ENCODE measurements around the gene SAMHD1.
A peak's percentile ranks its signal among the peaks of the same experiment; 100 is the strongest.
"Not testable (repeated sequence)": the region's sequence is repeated elsewhere in the genome, so short reads cannot be mapped to it uniquely, and the experiment has no call there.

SAMHD1 gene

DNA sequence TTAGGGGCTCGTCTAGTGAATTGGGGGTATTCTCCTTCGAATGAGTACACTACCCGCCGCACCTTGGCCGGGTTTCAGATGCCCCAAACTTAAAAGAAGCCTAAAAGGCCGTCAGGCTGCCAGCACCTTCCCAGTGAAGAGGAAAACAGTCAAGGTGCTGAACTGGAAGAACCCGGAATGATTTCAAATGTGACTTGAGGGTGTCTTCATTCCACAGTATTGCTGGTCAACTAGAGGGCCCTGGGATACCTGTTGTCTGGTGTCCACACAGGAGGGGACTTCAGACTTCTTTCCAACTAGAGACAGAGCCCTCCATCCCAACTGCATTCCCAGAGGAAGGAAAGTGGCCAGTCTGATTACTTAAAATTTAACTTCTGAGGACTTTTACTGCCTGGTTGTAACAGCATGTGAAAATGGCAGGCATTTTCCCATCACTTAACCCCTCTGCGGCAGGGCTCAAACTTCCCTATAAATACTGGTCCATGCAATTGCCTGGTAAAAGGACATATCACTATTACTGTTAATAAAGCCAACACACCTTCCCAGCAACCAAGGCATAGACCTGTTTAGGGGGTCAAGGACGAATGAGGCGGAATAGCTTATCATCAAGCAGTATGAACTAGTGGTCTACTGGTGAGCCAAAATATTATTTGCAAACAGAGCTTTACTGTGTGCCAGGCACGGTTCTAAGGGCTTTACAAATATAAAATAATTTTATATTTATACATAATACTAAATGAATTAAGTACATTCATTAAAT lies 651 bp upstream of the SAMHD1 start:
- H3K36me3 ChIP-seq (ENCODE audit: insufficient read depth, low read length) = no peaks in the 10 kb centered on the region
- no peaks in the 10 kb centered on the region for H3K9me3 ChIP-seq (ENCODE audit: low read length)
- peak overlapping the region; percentile 42 to 98 for H3K4me3 ChIP-seq (ENCODE audit: low read depth in 1 of 2, low read length in 2 of 2)
- H3K27me3 ChIP-seq (ENCODE audit: control insufficient read depth in 1 of 2, insufficient read depth in 2 of 2, low read length in 2 of 2) = no peaks in the 10 kb centered on the region
- H3K9ac ChIP-seq (ENCODE audit: low read length) = peak overlapping the region; percentile 53
- peak overlapping the region; percentile 69 for H3K27ac ChIP-seq (ENCODE audit: low read depth, low read length)
- H3K4me1 ChIP-seq (ENCODE audit: insufficient read depth, low read length) = peaks cover 12% of the 10 kb centered on the region

DNA sequence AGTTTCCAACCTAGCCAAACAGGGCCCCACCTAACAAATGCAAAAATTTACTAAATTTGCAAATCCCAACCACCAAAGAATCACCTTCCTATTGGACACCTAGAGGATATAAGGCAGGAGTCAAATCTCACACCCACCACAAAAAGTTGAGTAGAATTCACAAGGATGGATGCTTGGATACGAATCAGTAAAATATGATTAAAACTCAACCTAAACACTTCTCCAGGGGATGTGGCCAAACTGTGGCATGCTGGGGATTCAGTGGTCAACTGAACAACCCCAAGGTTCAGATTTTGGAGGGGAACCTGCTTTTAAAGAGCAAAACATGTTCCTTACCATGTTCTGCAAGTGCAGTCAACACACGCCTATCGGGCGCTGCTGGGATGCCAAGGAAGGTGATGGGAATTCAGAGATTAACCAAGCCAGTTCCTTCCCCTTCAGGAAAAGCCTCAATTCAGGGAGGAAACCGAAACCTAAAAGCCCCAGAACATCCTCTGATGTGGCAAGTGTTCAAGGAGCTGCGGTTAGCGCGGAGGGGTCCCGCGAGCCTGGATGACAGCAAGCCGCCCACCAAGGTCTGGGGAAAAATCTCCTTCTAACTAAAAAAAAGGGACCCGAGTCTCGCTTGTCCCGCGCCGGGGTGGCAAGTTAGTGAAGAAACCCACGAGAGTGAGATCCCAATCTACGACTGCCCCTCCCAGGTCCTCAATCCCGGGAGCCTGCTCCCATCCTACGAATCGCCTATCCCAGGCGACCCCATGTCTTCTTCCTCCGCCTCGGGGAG lies 902 bp downstream of the SAMHD1 start:
- Histone ChIP-seq H3K36me3 (ENCODE audit: insufficient read depth, low read length) (no peaks in the 10 kb centered on the region), H3K27me3 (ENCODE audit: control insufficient read depth in 1 of 2, insufficient read depth in 2 of 2, low read length in 2 of 2) (no peaks in the 10 kb centered on the region), H3K4me1 (ENCODE audit: insufficient read depth, low read length) (peaks cover 16% of the 10 kb centered on the region), H3K4me3 (ENCODE audit: low read depth in 1 of 2, low read length in 2 of 2) (peak overlapping the region; percentile 78 to 98), H3K27ac (ENCODE audit: low read depth, low read length) (peak overlapping the region; percentile 69), H3K9me3 (ENCODE audit: low read length) (no peaks in the 10 kb centered on the region), H3K9ac (ENCODE audit: low read length) (peak overlapping the region; percentile 74)

GRCh38 chr20:36941401-36941835 lies 10.1 kb downstream of the SAMHD1 start:
- no peak overlapping the region for H3K4me3 ChIP-seq (ENCODE audit: low read depth in 1 of 2, low read length in 2 of 2)

GRCh38 chr20:36937402-36937770 lies 14.1 kb downstream of the SAMHD1 start:
- H3K4me1 ChIP-seq (ENCODE audit: insufficient read depth, low read length) = no peaks in the 10 kb centered on the region
- no peak overlapping the region for H3K9ac ChIP-seq (ENCODE audit: low read length)
- no peak overlapping the region for H3K27ac ChIP-seq (ENCODE audit: low read depth, low read length)

More at GRCh38 chr20:36941401-36941835, 10.1 kb downstream of the SAMHD1 start:
- H3K27ac ChIP-seq (ENCODE audit: low read depth, low read length) = peak overlapping the region; percentile 19
- peaks cover 19% of the 10 kb centered on the region for H3K4me1 ChIP-seq (ENCODE audit: insufficient read depth, low read length)
- H3K9me3 ChIP-seq (ENCODE audit: low read length) = no peaks in the 10 kb centered on the region
- peaks cover 20% of the 10 kb centered on the region for H3K36me3 ChIP-seq (ENCODE audit: insufficient read depth, low read length)
- no peaks in the 10 kb centered on the region for H3K27me3 ChIP-seq (ENCODE audit: control insufficient read depth in 1 of 2, insufficient read depth in 2 of 2, low read length in 2 of 2)
- H3K9ac ChIP-seq (ENCODE audit: low read length) = no peak overlapping the region

DNA sequence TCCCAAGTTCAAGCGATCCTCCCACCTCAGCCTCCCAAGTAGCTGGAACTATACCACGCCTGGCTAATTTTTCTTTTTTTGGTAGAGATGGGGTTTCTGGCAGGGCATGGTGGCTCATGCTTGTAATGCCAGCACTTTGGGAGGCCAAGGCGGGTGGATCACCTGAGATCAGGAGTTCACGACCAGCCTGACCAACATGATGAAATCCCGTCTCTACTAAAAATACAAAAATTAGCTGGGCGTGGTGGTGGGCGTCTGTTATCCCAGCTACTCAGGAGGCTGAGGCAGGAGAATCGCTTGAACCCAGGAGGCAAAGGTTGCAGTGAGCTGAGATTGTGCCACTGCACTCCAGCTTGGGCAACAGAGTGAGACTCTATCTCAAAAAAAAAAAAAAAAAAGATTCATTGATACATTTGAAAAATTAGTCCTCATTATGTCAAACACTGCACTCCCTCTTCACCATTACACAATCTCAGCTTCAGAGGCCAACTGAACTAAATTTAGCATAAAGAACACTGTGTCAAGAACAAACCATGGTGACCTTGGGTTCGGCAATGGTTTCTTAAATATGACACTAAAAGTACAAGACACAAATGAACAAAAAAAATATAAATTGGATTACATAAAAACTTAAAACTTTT lies 14.6 kb downstream of the SAMHD1 start:
- H3K27ac ChIP-seq (ENCODE audit: low read depth, low read length); H3K4me1 ChIP-seq (ENCODE audit: insufficient read depth, low read length); H3K4me3 ChIP-seq (ENCODE audit: low read depth in 1 of 2, low read length in 2 of 2); H3K27me3 ChIP-seq (ENCODE audit: control insufficient read depth in 1 of 2, insufficient read depth in 2 of 2, low read length in 2 of 2); H3K9me3 ChIP-seq (ENCODE audit: low read length); H3K9ac ChIP-seq (ENCODE audit: low read length): not testable (repeated sequence)
- H3K36me3 ChIP-seq (ENCODE audit: insufficient read depth, low read length) = peaks cover 23% of the 10 kb centered on the region

More at GRCh38 chr20:36937402-36937770, 14.1 kb downstream of the SAMHD1 start:
- no peaks in the 10 kb centered on the region for H3K9me3 ChIP-seq (ENCODE audit: low read length)
- no peaks in the 10 kb centered on the region for H3K27me3 ChIP-seq (ENCODE audit: control insufficient read depth in 1 of 2, insufficient read depth in 2 of 2, low read length in 2 of 2)
- H3K4me3 ChIP-seq (ENCODE audit: low read depth in 1 of 2, low read length in 2 of 2) = no peak overlapping the region
- H3K36me3 ChIP-seq (ENCODE audit: insufficient read depth, low read length) = peaks cover 23% of the 10 kb centered on the region

GRCh38 chr20:36936341-36936740 lies 15.2 kb downstream of the SAMHD1 start:
- no peak overlapping the region for H3K27ac ChIP-seq (ENCODE audit: low read depth, low read length)
- no peaks in the 10 kb centered on the region for H3K9me3 ChIP-seq (ENCODE audit: low read length)
- H3K4me1 ChIP-seq (ENCODE audit: insufficient read depth, low read length) = no peaks in the 10 kb centered on the region
- peaks cover 24% of the 10 kb centered on the region for H3K36me3 ChIP-seq (ENCODE audit: insufficient read depth, low read length)
- no peak overlapping the region for H3K9ac ChIP-seq (ENCODE audit: low read length)
- H3K4me3 ChIP-seq (ENCODE audit: low read depth in 1 of 2, low read length in 2 of 2) = no peak overlapping the region
- no peaks in the 10 kb centered on the region for H3K27me3 ChIP-seq (ENCODE audit: control insufficient read depth in 1 of 2, insufficient read depth in 2 of 2, low read length in 2 of 2)

GRCh38 chr20:36933571-36933970 lies 17.9 kb downstream of the SAMHD1 start:
- not testable (repeated sequence) for H3K27me3 ChIP-seq (ENCODE audit: control insufficient read depth in 1 of 2, insufficient read depth in 2 of 2, low read length in 2 of 2); H3K9ac ChIP-seq (ENCODE audit: low read length); H3K9me3 ChIP-seq (ENCODE audit: low read length); H3K4me3 ChIP-seq (ENCODE audit: low read depth in 1 of 2, low read length in 2 of 2); H3K27ac ChIP-seq (ENCODE audit: low read depth, low read length); H3K4me1 ChIP-seq (ENCODE audit: insufficient read depth, low read length)
- H3K36me3 ChIP-seq (ENCODE audit: insufficient read depth, low read length) = peaks cover 26% of the 10 kb centered on the region

DNA sequence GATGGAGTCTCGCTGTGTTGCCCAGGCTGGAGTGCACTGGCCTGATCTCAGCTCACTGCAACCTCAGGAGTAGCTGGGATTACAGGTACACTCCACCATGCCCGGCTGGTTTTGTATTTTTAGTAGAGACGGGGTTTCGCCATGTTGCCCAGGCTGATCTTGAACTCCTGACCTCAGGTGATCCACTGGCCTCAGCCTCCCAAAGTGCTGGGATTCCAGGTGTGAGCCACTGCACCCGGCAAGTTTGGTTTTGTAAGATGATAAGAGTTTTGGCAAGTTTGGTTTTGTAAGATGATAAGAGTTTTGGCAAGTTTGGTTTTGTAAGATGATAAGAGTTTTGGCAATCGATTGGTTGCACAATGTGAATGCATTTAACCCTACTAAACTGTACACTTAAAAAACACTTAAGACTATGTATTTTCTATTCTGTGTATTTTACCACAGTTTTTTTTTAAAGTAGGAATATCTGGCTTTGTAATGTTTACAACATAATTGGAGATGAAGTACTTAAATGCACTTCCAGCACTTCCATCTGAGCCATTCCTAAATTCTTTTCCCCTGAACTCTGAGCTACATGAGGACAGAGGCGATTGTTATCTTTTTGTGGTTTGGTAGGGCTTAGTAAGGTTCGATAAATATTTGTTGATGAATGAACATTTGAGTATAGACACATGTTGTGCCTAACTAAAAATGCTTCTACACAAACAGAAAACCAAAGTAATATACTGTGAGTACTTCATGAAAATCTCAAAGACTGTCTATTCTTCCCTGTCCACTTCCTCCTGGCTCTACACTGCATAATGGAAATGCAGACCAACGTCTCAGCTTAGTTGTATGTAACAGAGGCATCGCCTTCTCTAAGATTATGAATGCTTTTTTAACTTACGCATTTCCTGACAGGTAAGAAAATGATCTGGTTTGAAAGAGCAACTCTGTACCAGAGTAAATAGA lies 18.8 kb downstream of the SAMHD1 start:
- no peaks in the 10 kb centered on the region for H3K9me3 ChIP-seq (ENCODE audit: low read length)
- no peak overlapping the region for H3K9ac ChIP-seq (ENCODE audit: low read length)
- H3K4me3 ChIP-seq (ENCODE audit: low read depth in 1 of 2, low read length in 2 of 2) = no peak overlapping the region
- H3K36me3 ChIP-seq (ENCODE audit: insufficient read depth, low read length) = peaks cover 30% of the 10 kb centered on the region
- no peak overlapping the region for H3K27ac ChIP-seq (ENCODE audit: low read depth, low read length)
- no peaks in the 10 kb centered on the region for H3K27me3 ChIP-seq (ENCODE audit: control insufficient read depth in 1 of 2, insufficient read depth in 2 of 2, low read length in 2 of 2)
- H3K4me1 ChIP-seq (ENCODE audit: insufficient read depth, low read length) = no peaks in the 10 kb centered on the region

DNA sequence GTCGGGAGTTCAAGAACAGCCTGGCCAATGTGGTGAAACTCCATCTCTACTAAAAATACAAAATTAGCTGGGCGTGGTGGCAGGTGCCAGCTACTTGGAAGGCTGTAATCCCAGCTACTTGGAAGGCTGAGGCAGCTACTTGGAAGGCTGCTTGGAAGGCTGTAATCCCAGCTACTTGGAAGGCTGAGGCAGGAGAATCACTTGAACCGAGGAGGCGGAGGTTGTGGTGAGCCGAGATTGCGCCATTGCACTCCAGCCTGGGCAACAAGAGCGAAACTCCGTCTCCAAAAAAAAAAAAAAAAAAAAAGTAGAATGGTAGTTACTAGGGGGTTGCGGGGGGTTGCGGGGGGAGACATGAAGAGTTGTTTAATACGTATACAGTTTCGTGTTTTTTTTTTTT lies 19.4 kb downstream of the SAMHD1 start:
- not testable (repeated sequence) for H3K9me3 ChIP-seq (ENCODE audit: low read length); H3K9ac ChIP-seq (ENCODE audit: low read length); H3K4me3 ChIP-seq (ENCODE audit: low read depth in 1 of 2, low read length in 2 of 2); H3K4me1 ChIP-seq (ENCODE audit: insufficient read depth, low read length); H3K27ac ChIP-seq (ENCODE audit: low read depth, low read length); H3K27me3 ChIP-seq (ENCODE audit: control insufficient read depth in 1 of 2, insufficient read depth in 2 of 2, low read length in 2 of 2)
- peaks cover 29% of the 10 kb centered on the region for H3K36me3 ChIP-seq (ENCODE audit: insufficient read depth, low read length)

DNA sequence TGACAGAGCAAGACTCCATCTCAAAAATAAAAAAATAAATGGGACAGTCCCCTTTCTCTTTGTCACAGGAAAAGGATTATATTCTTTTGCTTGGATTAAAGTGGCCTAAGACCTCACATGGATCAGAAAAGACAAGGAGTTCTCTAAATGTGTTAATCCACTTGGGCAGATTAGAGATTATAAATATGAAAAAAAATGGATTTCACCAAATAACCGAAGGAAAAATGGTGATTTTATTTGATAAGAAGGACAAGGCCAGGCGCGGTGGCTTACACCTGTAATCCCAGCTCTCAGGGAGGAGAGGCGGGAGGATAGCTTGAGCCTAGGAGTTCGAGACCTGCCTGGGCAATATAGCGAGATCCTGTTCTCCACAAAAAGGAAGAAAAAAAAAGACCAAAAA lies 21.8 kb downstream of the SAMHD1 start:
- Histone ChIP-seq H3K27ac (ENCODE audit: low read depth, low read length) (no peak overlapping the region), H3K4me3 (ENCODE audit: low read depth in 1 of 2, low read length in 2 of 2) (no peak overlapping the region), H3K4me1 (ENCODE audit: insufficient read depth, low read length) (no peaks in the 10 kb centered on the region), H3K27me3 (ENCODE audit: control insufficient read depth in 1 of 2, insufficient read depth in 2 of 2, low read length in 2 of 2) (no peaks in the 10 kb centered on the region), H3K9me3 (ENCODE audit: low read length) (no peaks in the 10 kb centered on the region), H3K9ac (ENCODE audit: low read length) (no peak overlapping the region), H3K36me3 (ENCODE audit: insufficient read depth, low read length) (peaks cover 20% of the 10 kb centered on the region)

GRCh38 chr20:36929290-36929689 lies 22.2 kb downstream of the SAMHD1 start:
- Histone ChIP-seq H3K36me3 (ENCODE audit: insufficient read depth, low read length) (peaks cover 20% of the 10 kb centered on the region), H3K27me3 (ENCODE audit: control insufficient read depth in 1 of 2, insufficient read depth in 2 of 2, low read length in 2 of 2) (no peaks in the 10 kb centered on the region), H3K9me3 (ENCODE audit: low read length) (no peaks in the 10 kb centered on the region), H3K9ac (ENCODE audit: low read length) (no peak overlapping the region), H3K27ac (ENCODE audit: low read depth, low read length) (no peak overlapping the region), H3K4me1 (ENCODE audit: insufficient read depth, low read length) (no peaks in the 10 kb centered on the region), H3K4me3 (ENCODE audit: low read depth in 1 of 2, low read length in 2 of 2) (no peak overlapping the region)

All from muscle layer of colon (tissue), 2 donors.